Measurements from ENCODE around the gene GLT1D1.

DNA sequence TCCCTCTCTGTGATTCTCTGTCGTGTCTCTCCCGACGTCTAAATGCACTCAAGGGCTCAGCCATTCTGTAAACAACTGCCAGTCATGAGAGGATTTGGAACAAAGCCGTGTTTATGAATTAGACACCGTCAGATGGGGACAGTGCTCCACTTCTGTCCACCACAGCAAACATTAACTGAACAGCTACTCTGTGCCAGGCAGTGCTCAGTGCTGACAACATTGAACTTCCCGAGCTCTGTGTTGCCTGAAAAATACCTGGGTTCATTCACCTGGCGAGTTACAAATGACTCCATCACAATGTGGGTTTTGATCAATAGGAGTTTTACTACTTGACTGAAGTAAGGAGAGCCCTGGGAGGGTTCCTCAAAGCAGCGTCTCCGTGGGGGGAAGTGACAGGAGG lies 139.3 kb downstream of the GLT1D1 start:
- TF ChIP-seq, protein P1, sequence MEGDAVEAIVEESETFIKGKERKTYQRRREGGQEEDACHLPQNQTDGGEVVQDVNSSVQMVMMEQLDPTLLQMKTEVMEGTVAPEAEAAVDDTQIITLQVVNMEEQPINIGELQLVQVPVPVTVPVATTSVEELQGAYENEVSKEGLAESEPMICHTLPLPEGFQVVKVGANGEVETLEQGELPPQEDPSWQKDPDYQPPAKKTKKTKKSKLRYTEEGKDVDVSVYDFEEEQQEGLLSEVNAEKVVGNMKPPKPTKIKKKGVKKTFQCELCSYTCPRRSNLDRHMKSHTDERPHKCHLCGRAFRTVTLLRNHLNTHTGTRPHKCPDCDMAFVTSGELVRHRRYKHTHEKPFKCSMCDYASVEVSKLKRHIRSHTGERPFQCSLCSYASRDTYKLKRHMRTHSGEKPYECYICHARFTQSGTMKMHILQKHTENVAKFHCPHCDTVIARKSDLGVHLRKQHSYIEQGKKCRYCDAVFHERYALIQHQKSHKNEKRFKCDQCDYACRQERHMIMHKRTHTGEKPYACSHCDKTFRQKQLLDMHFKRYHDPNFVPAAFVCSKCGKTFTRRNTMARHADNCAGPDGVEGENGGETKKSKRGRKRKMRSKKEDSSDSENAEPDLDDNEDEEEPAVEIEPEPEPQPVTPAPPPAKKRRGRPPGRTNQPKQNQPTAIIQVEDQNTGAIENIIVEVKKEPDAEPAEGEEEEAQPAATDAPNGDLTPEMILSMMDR (IDR thresholded peaks at IDR 0.05): no peak
- no peak for TF ChIP-seq POLR2A (IDR thresholded peaks at IDR 0.05)

Data from Peyer's patch (tissue), 4 donors.